Measurements from ENCODE around the gene FAM120B.

DNA sequence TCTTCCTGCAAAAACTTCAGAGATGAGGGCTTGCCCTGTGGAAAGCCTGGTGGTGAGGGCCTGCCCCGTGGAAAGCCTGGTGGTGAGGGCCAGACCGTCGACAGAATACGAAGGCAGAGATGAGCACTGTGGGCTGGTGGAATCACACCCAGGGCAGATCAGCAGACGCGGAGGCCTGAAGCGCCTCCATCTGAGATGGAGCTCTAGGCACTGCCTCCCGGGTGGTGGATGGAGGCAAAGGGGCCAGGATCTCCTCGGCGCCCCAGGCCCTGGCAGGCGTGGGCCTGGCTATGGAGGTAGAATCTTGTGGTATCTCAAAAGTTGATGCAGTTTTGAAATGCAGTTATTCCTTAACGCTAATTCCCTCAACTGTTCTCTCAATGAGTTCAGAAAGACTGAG, 141.8 kb downstream of the FAM120B start:
- no peak for TF ChIP-seq POLR2AphosphoS5 (IDR thresholded peaks at IDR 0.05; ENCODE audit: borderline replicate concordance, low read depth, low read length)
- no peak for TF ChIP-seq EZH2 (IDR thresholded peaks at IDR 0.05)
- TF ChIP-seq FOXP2 (optimal IDR thresholded peaks at IDR 0.05; ENCODE audit: control extremely low read depth, extremely low read length, insufficient read depth): no peak

All from SK-N-MC (cell line).